Esophagus squamous epithelium (tissue), 5 donors: ENCODE data around the gene KIFC3. TPM values are rescaled to one million over a fixed set of nuclear protein-coding genes. Genes with fewer than 3 reads are reported as not detected.

ENCODE experiments used
- DNase-seq: peaks from one replicate; lab custom pipeline; 2025; lab: John Stamatoyannopoulos, UW
- H3K27ac ChIP-seq, 4 donors: fragments of 200-600 bp; sonication (generic); one replicate each; pipeline ENCODE4 v1.5.1; 2016 to 2019; ENCODE audit warnings: mild to moderate bottlenecking in 1 of 4
- H3K27me3 ChIP-seq, 4 donors: fragments of 200-600 bp; sonication (generic); 1 replicate in 3 of 4; 2 replicates in 1 of 4; pipeline versions ENCODE4 v1.5.1 to v1.6.0; 2017 to 2021; ENCODE audit warnings: antibody characterized with exemption in 1 of 4
- H3K36me3 ChIP-seq, 3 donors: fragments of 200-600 bp; sonication (generic); one replicate each; pipeline ENCODE4 v1.5.1; 2016 to 2019
- H3K4me1 ChIP-seq, 3 donors: fragments of 200-600 bp; sonication (generic); one replicate each; pipeline ENCODE4 v1.5.1; 2017 to 2019
- H3K4me3 ChIP-seq, 4 donors: fragments of 200-600 bp; sonication (generic); 1 replicate in 3 of 4; 2 replicates in 1 of 4; pipeline ENCODE4 v1.5.1; 2016 to 2019; ENCODE audit warnings: mild to moderate bottlenecking in 2 of 4, moderate library complexity in 1 of 4
- H3K9me3 ChIP-seq, 3 donors: fragments of 200-600 bp; sonication (generic); one replicate each; pipeline ENCODE4 v1.5.1; 2016 to 2019
- POLR2A ChIP-seq, 4 donors: fragments of 450-650 bp; IDR thresholded peaks; one replicate each; pipeline ENCODE4 v1.6.1; 2017; ENCODE audit warnings: antibody characterized with exemption in 4 of 4, mild to moderate bottlenecking in 4 of 4, moderate library complexity in 3 of 4
- WGBS, 2 donors: methylation state at CpG; one replicate each; pipeline ENCODE4 v1.1.5; 2018; 5-methylcytosine and 5-hydroxymethylcytosine counted together
- intact Hi-C: fragments of 100-400 bp; cut with DNase I; formaldehyde crosslinking; loops from one replicate; pipeline ENCODE4 v1.15.0; 2022
- total RNA-seq, 4 donors: library from RNA; depleted of rRNA; stranded (reverse); fragments of >200 nt; gene quantifications; one replicate each; pipeline ENCODE4 v1.1.0, GENCODE V29; 2016
- TF ChIP-seq, protein P1 (sequence below), 6 experiments: fragments of 450-650 bp in 4 of 6; fragments of 200-600 bp in 2 of 6; sonication (generic) in 2 of 6; IDR thresholded peaks; one replicate each; pipeline ENCODE4 v1.5.1; 2016 to 2019; ENCODE audit warnings: antibody characterized with exemption in 6 of 6, mild to moderate bottlenecking in 4 of 6, moderate library complexity in 4 of 6
- donor health status: DM: yes; HTN: yes; CAD: no.

KIFC3 gene
- total RNA-seq, 4 donors from 2014 or later: 14.8 to 72.4 (median 43.5) TPM

DNA sequence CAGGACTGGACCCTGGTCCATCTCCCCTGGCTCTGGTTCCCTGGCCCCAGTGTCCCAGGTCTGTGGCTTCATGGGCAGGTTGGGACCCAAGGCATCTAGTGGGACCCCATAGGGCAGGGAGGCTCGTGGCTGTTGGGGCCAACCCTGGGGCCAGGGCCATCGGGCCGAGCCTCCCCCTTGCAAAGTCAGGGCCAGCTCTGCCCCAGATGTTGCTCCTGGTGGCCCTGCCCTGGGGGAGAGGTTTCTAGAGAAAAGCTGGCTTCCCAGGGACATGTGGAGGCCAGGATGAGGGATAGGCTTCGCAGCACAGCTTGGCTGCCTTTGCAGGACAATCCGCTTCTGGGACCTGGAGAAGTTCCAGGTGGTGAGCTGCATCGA lies 50.1 kb downstream of the KIFC3 start:
- Histone ChIP-seq H3K9me3 (no peaks in the 10 kb centered on the region), H3K36me3 (peaks cover 0 to 83% (median 0%) of the 10 kb centered on the region in 3 donors), H3K27me3 (no peaks in the 10 kb centered on the region), H3K4me3 (no peak overlapping the region), H3K4me1 (peaks cover 0 to 7% (median 0%) of the 10 kb centered on the region in 3 donors), H3K27ac (no peak overlapping the region)
- intact Hi-C loops: loop anchor here (10.0 kb wide), 1 partner anchor 167 kb away; no protein-coding TSS in a partner anchor
- WGBS, 2 donors: no CpG with 5 or more reads among the region's 6 CpGs
- no peak for DNase-seq
- TF ChIP-seq POLR2A (IDR thresholded peaks at IDR 0.05): no peak
- TF ChIP-seq, protein P1, sequence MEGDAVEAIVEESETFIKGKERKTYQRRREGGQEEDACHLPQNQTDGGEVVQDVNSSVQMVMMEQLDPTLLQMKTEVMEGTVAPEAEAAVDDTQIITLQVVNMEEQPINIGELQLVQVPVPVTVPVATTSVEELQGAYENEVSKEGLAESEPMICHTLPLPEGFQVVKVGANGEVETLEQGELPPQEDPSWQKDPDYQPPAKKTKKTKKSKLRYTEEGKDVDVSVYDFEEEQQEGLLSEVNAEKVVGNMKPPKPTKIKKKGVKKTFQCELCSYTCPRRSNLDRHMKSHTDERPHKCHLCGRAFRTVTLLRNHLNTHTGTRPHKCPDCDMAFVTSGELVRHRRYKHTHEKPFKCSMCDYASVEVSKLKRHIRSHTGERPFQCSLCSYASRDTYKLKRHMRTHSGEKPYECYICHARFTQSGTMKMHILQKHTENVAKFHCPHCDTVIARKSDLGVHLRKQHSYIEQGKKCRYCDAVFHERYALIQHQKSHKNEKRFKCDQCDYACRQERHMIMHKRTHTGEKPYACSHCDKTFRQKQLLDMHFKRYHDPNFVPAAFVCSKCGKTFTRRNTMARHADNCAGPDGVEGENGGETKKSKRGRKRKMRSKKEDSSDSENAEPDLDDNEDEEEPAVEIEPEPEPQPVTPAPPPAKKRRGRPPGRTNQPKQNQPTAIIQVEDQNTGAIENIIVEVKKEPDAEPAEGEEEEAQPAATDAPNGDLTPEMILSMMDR (IDR thresholded peaks at IDR 0.05): no peak

DNA sequence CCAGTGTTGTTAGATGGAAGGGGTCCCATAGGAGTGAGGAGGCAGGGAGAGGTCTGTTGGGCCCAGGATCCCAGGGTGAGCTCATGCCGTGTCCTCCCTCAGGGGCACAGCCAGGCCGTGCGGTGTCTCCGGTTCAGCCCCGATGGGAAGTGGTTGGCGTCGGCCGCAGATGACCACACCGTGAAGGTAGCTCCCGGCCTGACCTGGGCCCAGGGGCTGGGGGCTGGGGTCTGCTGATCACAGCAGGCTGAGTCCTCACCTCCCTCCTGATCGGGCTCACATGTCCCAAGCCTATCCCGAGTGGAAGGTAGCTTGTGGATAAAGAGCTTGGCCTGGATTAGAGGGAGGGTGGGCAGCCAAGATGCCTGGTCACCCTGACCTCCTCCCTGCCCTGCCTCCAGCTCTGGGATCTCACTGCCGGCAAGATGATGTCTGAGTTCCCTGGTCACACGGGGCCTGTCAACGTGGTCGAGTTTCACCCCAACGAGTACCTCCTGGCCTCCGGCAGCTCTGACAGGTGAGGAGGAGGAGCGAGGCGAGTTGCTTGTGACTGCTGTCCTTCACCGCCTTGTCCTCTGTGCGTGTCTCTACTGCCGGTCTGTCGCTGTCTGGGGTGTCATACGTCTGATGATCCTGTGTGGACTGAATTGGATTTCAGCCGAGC lies 50.6 kb downstream of the KIFC3 start:
- Histone ChIP-seq H3K27me3 (no peaks in the 10 kb centered on the region), H3K4me1 (peaks cover 0 to 1% (median 0%) of the 10 kb centered on the region in 3 donors), H3K9me3 (no peaks in the 10 kb centered on the region), H3K36me3 (peaks cover 0 to 87% (median 0%) of the 10 kb centered on the region in 3 donors), H3K4me3 (no peak overlapping the region), H3K27ac (no peak overlapping the region)
- TF ChIP-seq, protein P1 (IDR thresholded peaks at IDR 0.05): no peak
- TF ChIP-seq POLR2A (IDR thresholded peaks at IDR 0.05): no peak
- intact Hi-C loops: loop anchor here (10.0 kb wide), 1 partner anchor 167 kb away; no protein-coding TSS in a partner anchor
- WGBS, 2 donors: 85 to 95% methylated on average over 13 to 17 of the region's 26 CpGs
- DNase-seq: no peak

DNA sequence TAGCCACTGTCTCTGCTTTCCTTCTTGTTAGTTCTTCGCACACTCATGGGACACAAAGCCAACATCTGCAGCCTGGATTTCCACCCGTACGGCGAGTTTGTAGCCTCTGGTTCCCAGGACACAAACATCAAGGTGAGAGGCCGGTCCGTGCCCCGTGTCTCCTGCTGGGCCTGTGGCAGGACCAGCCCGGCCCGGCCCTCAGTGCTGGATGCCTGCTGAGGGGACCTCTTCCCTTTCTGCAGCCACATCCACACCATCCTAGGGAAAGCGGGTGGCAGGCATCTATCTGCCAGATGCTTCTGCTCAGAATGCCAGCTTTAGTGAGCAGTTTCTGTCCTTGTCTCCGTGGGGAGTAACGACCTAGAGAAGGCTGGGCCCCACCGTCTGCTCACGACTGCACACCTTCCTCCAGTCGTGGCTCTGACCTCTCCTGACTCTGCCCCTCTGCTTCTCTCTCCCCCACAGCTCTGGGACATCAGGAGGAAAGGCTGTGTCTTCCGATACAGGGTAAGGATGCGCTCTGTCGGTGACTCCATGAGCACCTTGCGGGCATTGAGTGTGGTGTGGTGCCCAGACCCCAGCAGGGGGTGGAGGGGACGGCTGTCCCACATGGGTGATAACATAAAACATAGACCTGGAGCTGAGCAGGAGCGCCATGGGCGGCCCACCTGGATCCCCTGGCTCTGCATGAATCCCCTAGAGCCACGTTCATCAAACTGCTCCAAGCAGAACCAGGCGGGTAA lies 51.3 kb downstream of the KIFC3 start:
- intact Hi-C loops: loop anchor here (10.0 kb wide), 1 partner anchor 166 kb away; no protein-coding TSS in a partner anchor
- no peaks in the 10 kb centered on the region for H3K9me3 ChIP-seq
- WGBS, 2 donors: 90 to 92% methylated on average over 12 to 20 of the region's 24 CpGs
- H3K4me1 ChIP-seq: no peaks in the 10 kb centered on the region
- TF ChIP-seq, protein P1 (IDR thresholded peaks at IDR 0.05): no peak
- H3K27ac ChIP-seq: no peak overlapping the region
- no peak for DNase-seq
- no peak overlapping the region for H3K4me3 ChIP-seq
- H3K27me3 ChIP-seq: no peaks in the 10 kb centered on the region
- H3K36me3 ChIP-seq: peaks cover 0 to 82% (median 0%) of the 10 kb centered on the region in 3 donors

DNA sequence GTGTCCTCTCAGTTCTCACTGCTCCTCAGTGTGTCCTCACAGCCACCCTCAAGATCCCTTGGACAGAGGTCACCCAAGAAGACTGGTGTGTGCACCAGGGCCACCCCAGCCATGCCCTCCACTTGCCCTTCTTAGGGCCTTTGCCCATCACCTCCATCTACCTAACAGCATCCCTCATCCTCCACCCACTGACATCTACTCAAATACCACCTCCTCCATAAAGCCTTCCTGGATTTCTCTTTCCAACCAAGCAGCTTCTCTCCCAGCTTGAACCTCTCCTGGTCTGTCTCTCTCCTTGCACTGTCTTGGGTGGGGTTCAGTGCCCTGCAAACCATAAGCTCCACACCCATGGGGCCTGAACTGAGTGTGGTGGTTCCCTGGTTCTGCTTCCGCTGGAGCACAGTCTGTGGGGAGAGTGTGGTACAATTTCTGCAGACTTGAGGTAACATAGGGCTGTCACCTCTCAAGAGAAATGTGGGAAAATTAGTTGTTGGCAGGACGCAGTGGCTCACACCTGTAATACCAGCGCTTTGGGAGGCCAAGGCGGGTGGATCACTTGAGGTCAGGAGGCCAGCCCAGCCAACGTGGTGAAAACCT lies 52.3 kb downstream of the KIFC3 start:
- Histone ChIP-seq H3K9me3 (no peaks in the 10 kb centered on the region), H3K4me3 (no peak overlapping the region), H3K4me1 (no peaks in the 10 kb centered on the region), H3K27ac (no peak overlapping the region), H3K36me3 (peaks cover 0 to 73% (median 0%) of the 10 kb centered on the region in 3 donors), H3K27me3 (no peaks in the 10 kb centered on the region)
- intact Hi-C loops: loop anchor here (10.0 kb wide), 1 partner anchor 165 kb away; no protein-coding TSS in a partner anchor
- DNase-seq: no peak
- 86 to 88% methylated on average over 5 of the region's 5 CpGs for WGBS, 2 donors
- TF ChIP-seq, protein P1 (IDR thresholded peaks at IDR 0.05): no peak
- no peak for TF ChIP-seq POLR2A (IDR thresholded peaks at IDR 0.05)
